ENCODE measurements around the gene STK32C. TPM values are rescaled to one million over a fixed set of nuclear protein-coding genes. Genes with fewer than 3 reads are reported as not detected.

Gene STK32C
- total RNA-seq, 1 donor from 2014 or later = 13.0 TPM

DNA sequence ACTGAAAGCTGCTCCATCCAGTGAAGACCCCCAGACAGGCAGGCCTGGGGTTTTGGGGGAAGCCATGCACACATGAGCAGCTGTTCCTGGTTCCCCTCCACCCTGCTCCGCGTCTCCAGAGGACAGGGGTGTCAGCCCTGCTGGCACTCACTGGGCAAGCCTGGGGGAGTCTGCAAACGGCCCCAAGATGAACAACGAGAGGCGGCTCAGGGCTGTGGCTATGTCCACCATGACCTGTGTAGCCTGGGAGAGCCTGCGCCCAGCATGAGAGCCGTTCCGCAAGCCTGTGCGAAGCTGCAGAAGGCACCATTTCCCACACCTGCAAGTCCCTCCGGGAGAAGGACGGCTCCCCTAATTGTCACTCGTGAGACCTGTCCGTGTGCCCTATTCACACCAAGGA lies 61.5 kb downstream of the STK32C start:
- no peak for DNase-seq (ENCODE audit: low read depth)
- no peak overlapping the region for H3K4me3 ChIP-seq (ENCODE audit: low read depth, low read length)
- TF ChIP-seq, protein P1, sequence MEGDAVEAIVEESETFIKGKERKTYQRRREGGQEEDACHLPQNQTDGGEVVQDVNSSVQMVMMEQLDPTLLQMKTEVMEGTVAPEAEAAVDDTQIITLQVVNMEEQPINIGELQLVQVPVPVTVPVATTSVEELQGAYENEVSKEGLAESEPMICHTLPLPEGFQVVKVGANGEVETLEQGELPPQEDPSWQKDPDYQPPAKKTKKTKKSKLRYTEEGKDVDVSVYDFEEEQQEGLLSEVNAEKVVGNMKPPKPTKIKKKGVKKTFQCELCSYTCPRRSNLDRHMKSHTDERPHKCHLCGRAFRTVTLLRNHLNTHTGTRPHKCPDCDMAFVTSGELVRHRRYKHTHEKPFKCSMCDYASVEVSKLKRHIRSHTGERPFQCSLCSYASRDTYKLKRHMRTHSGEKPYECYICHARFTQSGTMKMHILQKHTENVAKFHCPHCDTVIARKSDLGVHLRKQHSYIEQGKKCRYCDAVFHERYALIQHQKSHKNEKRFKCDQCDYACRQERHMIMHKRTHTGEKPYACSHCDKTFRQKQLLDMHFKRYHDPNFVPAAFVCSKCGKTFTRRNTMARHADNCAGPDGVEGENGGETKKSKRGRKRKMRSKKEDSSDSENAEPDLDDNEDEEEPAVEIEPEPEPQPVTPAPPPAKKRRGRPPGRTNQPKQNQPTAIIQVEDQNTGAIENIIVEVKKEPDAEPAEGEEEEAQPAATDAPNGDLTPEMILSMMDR (conservative IDR thresholded peaks at IDR 0.05; ENCODE audit: low read depth, low read length) = no peak

DNA sequence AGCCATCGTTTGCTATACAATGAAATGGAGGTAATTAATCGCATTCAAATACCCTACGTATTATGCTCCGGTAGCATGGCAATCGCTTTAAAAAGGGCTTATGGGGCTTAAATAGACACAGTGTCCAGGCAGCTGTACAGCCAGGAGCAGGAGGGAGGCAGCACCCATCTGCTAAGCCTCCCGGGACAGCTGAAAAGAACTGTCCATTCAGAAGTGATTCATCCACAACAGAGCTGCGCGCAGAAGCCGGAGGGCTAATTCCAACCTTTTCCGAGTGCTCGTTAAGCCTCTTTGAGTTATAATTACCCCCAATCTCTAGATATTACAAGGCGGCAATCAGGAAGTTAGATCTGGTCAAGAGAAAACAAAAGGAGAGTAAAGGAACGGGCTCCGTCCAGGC lies 62.7 kb downstream of the STK32C start:
- H3K4me3 ChIP-seq (ENCODE audit: low read depth, low read length) = no peak overlapping the region
- no peak for DNase-seq (ENCODE audit: low read depth)
- TF ChIP-seq, protein P1 (conservative IDR thresholded peaks at IDR 0.05; ENCODE audit: low read depth, low read length) = no peak

DNA sequence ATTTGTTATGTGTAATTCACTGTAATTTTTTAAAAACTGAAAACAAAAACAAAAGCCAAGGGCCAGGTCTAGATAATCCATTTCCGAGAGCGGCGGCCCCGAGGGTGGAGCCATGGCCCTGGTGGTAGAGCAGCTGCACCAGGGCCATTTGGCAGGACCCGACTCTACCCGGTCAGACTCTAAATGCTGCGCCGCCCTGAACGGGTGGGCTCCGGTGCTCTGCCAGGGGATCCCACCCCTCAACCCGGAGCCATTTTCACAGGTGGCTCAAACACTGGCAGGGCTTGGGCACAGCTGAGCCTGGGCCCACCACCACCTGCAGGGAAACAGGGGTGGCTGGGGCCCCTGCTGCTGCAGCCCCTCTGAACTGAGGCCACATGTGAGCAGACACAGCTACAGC lies 64.1 kb downstream of the STK32C start:
- no peak overlapping the region for H3K4me3 ChIP-seq (ENCODE audit: low read depth, low read length)
- TF ChIP-seq, protein P1 (conservative IDR thresholded peaks at IDR 0.05; ENCODE audit: low read depth, low read length) = no peak

DNA sequence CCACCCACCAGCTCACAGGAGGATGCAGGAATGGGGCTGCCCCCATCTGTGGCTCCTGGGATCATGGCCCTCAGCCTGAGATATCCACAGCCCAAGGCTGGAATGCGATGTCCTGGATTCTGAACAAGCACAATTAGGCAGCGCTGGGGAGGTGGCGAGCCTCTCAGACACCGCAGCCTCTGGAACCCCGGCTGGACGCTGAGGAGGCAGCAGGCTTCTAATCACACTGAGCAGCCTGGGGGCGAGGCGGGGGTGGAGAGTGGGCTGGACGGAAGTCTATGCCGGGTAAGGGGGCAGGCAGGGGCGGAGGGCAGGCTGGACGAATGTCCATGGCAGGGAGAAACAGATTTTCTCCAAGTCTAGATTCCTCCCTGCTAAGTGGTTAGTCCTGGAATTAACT lies 64.6 kb downstream of the STK32C start:
- TF ChIP-seq, protein P1 (conservative IDR thresholded peaks at IDR 0.05; ENCODE audit: low read depth, low read length) = no peak
- H3K4me3 ChIP-seq (ENCODE audit: low read depth, low read length) = no peak overlapping the region
- no peak for DNase-seq (ENCODE audit: low read depth)

More for the DNA sequence above, 64.1 kb downstream of the STK32C start:
- no peak for DNase-seq (ENCODE audit: low read depth)

DNA sequence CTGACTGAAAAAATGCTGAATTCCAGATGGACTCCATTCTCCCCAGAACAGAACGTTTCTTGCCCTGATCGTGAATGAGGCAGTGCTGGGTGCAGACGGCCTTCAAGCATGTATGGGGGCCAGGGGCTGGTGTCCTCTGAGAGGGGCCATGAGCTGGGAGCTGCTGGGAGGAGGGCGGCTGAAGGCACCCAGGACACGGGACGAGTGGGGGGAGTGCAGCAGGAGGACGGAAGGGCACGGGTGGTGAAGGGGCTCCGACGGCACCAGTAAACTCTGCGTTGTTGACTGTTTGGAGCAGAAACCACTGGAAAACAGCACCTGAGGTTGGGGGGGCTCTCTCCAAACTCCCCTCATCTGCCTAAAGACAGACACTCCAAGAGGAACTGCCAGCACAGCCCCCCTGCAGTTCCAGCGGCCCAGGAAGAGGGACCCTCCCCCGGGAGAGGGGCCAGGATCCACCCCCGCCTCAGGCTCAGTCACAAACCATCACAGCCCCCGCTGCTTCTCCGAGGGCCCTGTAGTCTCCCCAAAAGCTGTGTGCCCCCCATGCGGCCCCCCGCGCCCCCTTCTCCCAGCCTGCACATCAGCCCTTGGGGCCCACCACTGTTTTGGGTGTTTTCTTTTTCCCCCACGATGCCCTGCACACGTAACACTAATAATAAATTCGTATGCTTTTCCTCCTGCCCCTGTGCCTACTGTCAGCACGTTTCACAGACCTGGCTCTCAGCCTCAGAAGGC lies 65.5 kb downstream of the STK32C start:
- TF ChIP-seq, protein P1 (conservative IDR thresholded peaks at IDR 0.05; ENCODE audit: low read depth, low read length) = no peak
- H3K4me3 ChIP-seq (ENCODE audit: low read depth, low read length) = no peak overlapping the region
- DNase-seq (ENCODE audit: low read depth) = no peak

DNA sequence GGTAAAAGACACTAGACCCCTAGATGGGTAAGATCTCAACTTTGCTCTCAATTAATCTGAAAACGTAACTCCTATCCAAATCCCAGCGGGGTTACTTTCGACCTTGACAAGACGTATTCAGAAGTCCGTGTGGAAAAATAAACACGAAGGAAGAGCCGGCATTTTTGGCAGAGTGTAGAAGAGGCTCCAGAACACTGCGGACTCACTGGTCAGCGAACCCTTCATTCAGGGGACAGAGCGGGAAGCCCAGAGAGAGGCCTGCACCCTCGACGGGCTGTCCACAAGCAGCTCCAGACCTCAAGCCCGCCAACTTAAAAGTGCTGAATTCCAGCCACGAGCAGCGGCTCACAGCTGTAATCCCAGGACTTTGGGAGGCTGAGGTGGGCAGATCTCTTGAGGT lies 66.3 kb downstream of the STK32C start:
- no peak overlapping the region for H3K4me3 ChIP-seq (ENCODE audit: low read depth, low read length)

More for the DNA sequence above, 66.3 kb downstream of the STK32C start:
- TF ChIP-seq, protein P1 (conservative IDR thresholded peaks at IDR 0.05; ENCODE audit: low read depth, low read length) = no peak
- DNase-seq (ENCODE audit: low read depth) = no peak
